Retina (tissue), 1 donor: ENCODE results near the gene NUDT10.
A peak's percentile ranks its signal among the peaks of the same experiment; 100 is the strongest.

Experiments
- DNase-seq: peaks from one replicate; pipeline ENCODE4 v3.0.0-alpha.2; 2016

The NUDT10 gene

DNA sequence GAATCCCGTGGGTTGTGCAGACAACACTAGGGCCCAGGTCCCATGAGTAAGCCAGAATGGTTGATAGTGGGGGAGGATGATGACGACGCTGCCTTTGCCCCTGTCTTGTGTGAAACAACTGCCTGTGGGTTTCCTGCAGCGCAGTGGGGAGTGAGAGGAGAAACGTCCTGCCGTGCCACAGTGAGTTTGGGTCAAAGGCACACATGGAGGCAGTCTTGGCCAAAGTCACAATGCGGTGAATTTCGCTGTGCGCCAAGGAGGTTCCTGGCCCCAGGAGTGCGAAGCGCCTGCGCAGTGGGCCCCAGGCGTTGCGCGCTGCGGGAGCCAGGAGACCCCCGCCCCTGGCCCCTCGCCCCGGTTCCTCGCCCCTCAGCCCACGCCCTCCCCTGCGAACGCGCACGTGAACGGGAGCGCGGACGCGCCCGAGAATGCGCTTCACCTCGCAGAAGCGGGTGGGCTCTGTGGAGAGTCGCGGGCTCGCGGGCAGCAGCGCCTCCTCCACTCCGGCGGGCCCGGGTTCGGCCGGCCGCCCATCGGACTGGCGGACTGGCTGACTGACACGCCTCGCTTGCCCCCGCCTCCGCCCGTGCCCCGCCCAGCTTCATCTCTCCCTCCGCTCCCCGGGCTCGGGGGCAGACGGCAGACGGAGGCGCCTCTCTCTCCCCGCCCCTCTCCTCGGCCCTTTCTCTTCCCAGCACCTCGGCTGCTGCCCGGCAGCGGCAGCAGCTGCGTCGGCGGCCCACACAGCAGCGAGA is at the start of gene NUDT10:
NUDT10 (plus strand) TSS at position 635 of the 755 bp plus-strand sequence. CDS start 144 bp downstream, outside the sequence.
- DNase-seq = peak; percentile 90

DNA sequence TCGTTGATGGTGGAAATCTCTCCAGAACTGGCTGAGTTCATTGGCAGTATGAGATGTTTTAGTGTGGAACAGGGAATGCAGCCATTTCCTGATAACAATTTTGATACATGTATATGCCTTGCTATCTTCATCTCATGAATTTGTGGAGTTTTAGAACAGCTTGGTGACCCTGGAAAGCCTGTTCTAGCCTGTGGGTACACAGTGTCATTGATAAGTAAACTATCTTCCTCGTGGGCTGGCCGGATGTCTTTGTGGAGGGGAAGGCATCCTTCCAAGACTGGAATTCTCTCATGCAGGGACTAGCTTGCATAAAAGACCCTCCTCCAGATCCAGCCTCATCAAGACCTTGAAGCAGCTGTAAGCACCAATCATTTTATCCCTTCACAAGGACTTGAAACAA is 40.2 kb upstream of the NUDT10 start:
- no peak for DNase-seq

DNA sequence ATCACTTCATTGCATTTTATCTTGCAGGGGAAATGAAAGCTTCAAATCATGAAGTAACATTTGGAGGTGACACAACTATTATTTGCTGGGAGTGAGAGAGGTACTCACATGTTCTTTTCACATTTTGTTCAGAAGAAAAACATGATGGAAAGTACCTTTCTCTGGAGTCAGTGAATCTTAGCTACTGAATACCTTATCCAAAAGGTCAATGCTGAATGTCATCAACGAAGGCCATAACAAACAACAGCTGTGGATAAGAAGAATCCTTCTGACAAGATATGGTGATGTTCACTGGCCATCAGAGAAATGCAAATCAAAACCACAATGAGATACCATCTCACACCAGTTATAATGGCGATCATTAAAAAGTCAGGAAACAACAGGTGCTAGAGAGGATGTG is 36.5 kb upstream of the NUDT10 start:
- DNase-seq = no peak

DNA sequence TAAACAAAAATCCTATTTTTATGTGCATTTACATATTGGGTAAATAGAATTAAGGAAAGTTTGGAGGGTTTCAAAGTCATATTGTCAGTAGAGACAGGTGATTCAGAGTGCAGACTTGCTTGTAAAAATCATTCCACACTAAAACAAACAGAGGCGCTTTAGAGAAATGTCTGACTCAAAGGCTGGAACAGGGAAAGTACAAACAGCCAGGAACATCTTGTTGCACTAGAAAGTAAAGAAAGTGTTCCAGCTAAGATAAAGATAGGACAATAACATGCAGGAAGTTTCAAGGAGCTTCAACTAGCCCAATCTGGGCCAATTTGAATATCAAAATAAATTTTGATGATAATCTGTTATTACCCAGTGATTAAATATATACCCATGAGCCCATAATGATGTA is 16.4 kb upstream of the NUDT10 start:
- no peak for DNase-seq

DNA sequence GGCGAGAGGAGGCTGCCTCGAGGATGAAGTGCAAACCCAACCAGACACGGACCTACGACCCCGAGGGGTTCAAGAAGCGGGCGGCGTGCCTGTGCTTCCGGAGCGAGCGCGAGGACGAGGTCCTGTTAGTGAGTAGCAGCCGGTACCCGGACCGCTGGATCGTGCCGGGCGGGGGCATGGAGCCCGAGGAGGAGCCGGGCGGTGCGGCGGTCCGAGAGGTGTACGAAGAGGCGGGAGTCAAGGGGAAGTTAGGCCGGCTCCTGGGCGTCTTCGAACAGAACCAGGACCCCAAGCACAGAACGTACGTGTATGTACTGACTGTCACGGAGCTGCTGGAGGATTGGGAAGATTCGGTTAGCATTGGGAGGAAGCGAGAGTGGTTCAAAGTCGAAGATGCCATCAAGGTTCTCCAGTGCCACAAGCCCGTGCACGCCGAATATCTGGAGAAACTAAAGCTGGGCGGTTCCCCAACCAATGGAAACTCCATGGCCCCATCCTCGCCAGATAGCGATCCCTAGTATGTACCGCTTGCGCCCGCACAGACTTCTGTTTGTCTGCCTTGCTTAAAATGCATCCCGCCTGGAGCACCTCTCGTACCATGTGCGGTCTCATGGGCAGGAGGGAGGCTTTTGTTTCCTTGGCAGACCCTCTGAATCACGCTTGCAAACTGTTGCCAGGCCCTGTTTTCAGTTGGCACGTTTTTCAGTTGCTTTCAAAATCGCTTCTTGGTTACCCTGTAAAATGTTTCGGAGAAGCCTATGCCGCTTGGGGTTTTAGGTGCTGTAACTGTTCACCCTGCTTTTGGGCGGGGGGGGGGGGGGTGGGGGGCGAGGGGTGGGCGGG is 542 bp downstream of the NUDT10 start:
- peak; percentile 43 for DNase-seq

DNA sequence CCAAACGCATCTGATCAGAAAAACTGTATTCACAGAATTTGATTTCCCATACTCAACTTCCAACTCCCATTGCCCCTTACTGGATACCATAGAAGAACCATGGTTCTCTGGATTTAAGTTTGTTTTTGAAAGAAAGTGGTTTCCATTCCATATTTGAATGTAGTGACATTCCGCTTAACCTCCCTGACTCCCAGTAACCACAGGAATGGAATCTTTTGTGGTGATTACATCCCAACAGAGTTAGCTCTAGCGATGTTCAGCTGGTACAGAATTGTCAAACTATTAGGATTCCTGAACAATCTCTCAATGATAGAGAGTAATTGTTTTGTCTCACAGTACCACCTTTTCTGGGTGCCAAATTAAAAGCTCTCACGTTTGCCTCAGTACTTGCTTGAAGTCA is 1.7 kb downstream of the NUDT10 start:
- no peak for DNase-seq

DNA sequence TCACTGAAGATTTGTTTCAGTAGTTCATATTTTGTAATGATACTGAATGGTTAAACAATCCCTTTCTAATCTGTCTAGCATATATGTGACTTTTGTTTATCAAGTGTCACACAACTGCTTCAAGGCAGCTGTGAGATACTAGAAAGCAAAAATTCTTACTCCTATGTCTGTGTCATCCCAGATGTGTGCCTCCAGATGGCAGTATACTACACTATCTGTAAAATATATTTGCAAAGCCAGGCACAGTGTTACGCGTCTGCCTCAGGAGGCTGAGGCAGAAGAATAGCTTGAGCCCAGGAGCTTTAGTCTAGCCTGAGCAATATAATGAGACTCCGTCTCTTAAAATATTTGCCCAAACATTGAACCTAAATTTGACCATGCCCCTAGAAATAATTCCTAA is 4.0 kb downstream of the NUDT10 start:
- DNase-seq = peak; percentile 27

DNA sequence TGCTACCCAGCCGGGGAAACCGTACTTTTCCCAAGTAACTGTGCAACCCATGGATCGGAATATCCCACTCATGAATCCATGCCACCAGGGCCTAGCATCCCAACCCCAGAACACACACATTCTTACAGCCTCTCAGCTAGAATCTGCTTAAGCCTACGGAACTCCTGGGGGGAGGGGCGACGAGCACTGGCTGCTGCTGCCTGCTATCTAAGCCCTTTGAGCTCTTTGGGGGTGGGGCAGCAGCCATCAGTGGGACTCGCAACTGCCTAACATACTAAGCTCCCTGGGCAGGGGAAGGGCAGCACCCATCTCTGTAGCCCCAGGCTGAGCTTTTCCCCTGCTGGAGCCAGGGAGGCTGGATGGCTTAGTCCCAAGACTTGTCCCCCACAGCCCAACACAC is 28.6 kb downstream of the NUDT10 start:
- no peak for DNase-seq

DNA sequence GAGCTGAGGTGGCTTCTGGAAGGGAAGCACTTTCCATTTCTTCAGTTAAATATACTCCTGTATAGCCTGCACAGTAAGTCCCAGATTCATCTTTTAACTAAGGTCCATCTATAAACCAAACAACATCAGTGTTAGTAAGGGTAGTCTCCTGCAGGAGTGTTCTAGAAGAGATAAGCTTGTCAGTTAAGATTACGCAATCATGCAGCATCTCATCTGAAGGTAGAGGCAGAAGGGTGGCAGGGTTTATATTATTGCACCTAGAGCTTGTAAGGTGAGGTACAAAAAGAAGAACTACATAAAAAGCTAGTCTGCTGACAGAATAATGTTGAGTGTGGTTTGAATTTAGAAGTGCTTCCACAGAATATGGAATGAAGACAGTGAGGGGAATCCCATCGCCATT is 44.0 kb downstream of the NUDT10 start:
- no peak for DNase-seq
